Smooth muscle cell (in vitro differentiated cells): ENCODE measurements around the gene SSTR5. TPM values are rescaled to one million over a fixed set of nuclear protein-coding genes. Genes with fewer than 3 reads are reported as not detected.

Experiments
- DNase-seq: peaks from one replicate; lab custom pipeline; 2025; ENCODE audit not compliant: unreplicated experiment; lab: John Stamatoyannopoulos, UW
- H2AFZ ChIP-seq: fragments of 200-600 bp; sonication (generic); 2 replicates; pipeline ENCODE4 v1.6.0; 2016; ENCODE audit warnings: antibody characterized with exemption, low read depth, mild to moderate bottlenecking
- H3F3A ChIP-seq: fragments of 200-600 bp; sonication (generic); 2 replicates; pipeline ENCODE4 v1.6.0; 2017; ENCODE audit warnings: antibody characterized with exemption, low read depth
- H3K27ac ChIP-seq: fragments of 200-600 bp; sonication (generic); 2 replicates; pipeline ENCODE4 v1.5.1; 2016; ENCODE audit warnings: low read depth, mild to moderate bottlenecking
- H3K27me3 ChIP-seq: fragments of 200-600 bp; sonication (generic); 2 replicates; pipeline ENCODE4 v1.6.1; 2016; ENCODE audit warnings: low read depth, mild to moderate bottlenecking
- H3K36me3 ChIP-seq: fragments of 200-600 bp; sonication (generic); 2 replicates; pipeline ENCODE4 v1.5.1; 2016; ENCODE audit warnings: low read depth
- H3K4me1 ChIP-seq: fragments of 200-600 bp; sonication (generic); 2 replicates; pipeline ENCODE4 v1.5.1; 2016; ENCODE audit warnings: low read depth
- H3K4me2 ChIP-seq: fragments of 200-600 bp; sonication (generic); 2 replicates; pipeline ENCODE4 v1.6.0; 2016; ENCODE audit warnings: mild to moderate bottlenecking
- H3K4me3 ChIP-seq: fragments of 200-600 bp; sonication (generic); 2 replicates; pipeline ENCODE4 v1.5.1; 2016; ENCODE audit warnings: mild to moderate bottlenecking
- H3K79me2 ChIP-seq: fragments of 200-600 bp; sonication (generic); 2 replicates; pipeline ENCODE4 v1.6.0; 2016; ENCODE audit warnings: low read depth, mild to moderate bottlenecking
- H3K9ac ChIP-seq: fragments of 200-600 bp; sonication (generic); 2 replicates; pipeline ENCODE4 v1.6.0; 2016; ENCODE audit warnings: low read depth
- H3K9me3 ChIP-seq: fragments of 200-600 bp; sonication (generic); replicated peaks from 2 replicates; pipeline ENCODE4 v1.5.1; 2016; ENCODE audit warnings: low read depth
- H4K20me1 ChIP-seq: fragments of 200-600 bp; sonication (generic); 2 replicates; pipeline ENCODE4 v1.6.0; 2016; ENCODE audit warnings: low read depth
- CTCF ChIP-seq: fragments of 200-600 bp; sonication (generic); IDR thresholded peaks from 2 replicates; pipeline ENCODE4 v1.5.1; 2017; ENCODE audit warnings: borderline replicate concordance, mild to moderate bottlenecking, antibody characterized with exemption; ENCODE audit not compliant: insufficient read depth, poor library complexity, severe bottlenecking
- WGBS: methylation state at CpG from one replicate; pipeline ENCODE4 v1.1.7; 2016; ENCODE audit warnings: low lambda C conversion rate; 5-methylcytosine and 5-hydroxymethylcytosine counted together
- polyA plus RNA-seq: library from polyadenylated mRNA; unstranded; fragments of >200 nt; fragmentation: Nextera tagmentation; extraction: Ambion mirVana; gene quantifications from 2 replicates; pipeline ENCODE4 v1.2.1, GENCODE V29; 2016
- total RNA-seq: library from RNA; depleted of rRNA; stranded (reverse); fragments of >200 nt; gene quantifications from 2 replicates; pipeline ENCODE4 v1.2.3, GENCODE V29; 2014

The SSTR5 gene
- total and polyA plus RNA-seq, 2 experiments from 2014 or later = not detected

- H4K20me1 ChIP-seq = no peaks in the 10 kb centered on the region
- no peaks in the 10 kb centered on the region for H3F3A ChIP-seq
- TF ChIP-seq CTCF = no peak
- no peak overlapping the region for H3K4me3 ChIP-seq
- H3K4me2 ChIP-seq = no peak overlapping the region
- H3K27ac ChIP-seq = no peak overlapping the region
- 86% methylated on average over 31 of the region's 34 CpGs for WGBS
- no peak overlapping the region for H2AFZ ChIP-seq
- no peaks in the 10 kb centered on the region for H3K36me3 ChIP-seq
- no peaks in the 10 kb centered on the region for H3K79me2 ChIP-seq
- DNase-seq = no peak
- H3K9ac ChIP-seq = no peak overlapping the region
- H3K9me3 ChIP-seq = no peaks in the 10 kb centered on the region
- no peaks in the 10 kb centered on the region for H3K4me1 ChIP-seq
- no peaks in the 10 kb centered on the region for H3K27me3 ChIP-seq
Observed at GRCh38 chr16:1117176-1117900, 44.8 kb downstream of the SSTR5 start.

GRCh38 chr16:1117926-1118325, 45.4 kb downstream of the SSTR5 start:
- DNase-seq = no peak
- no peak for TF ChIP-seq CTCF
- Histone ChIP-seq H3K36me3 (no peaks in the 10 kb centered on the region), H3K4me3 (no peak overlapping the region), H4K20me1 (no peaks in the 10 kb centered on the region), H3K27ac (no peak overlapping the region), H3K27me3 (no peaks in the 10 kb centered on the region), H3K4me1 (no peaks in the 10 kb centered on the region), H3K9me3 (no peaks in the 10 kb centered on the region), H3F3A (no peaks in the 10 kb centered on the region), H3K4me2 (no peak overlapping the region), H3K79me2 (no peaks in the 10 kb centered on the region), H3K9ac (no peak overlapping the region), H2AFZ (no peak overlapping the region)
- 88% methylated on average over 9 of the region's 19 CpGs for WGBS

GRCh38 chr16:1119129-1119528, 46.6 kb downstream of the SSTR5 start:
- Histone ChIP-seq H3K9ac (no peak overlapping the region), H2AFZ (no peak overlapping the region), H3K27me3 (no peaks in the 10 kb centered on the region), H3K36me3 (no peaks in the 10 kb centered on the region), H3K4me2 (no peak overlapping the region), H3K4me1 (no peaks in the 10 kb centered on the region), H4K20me1 (no peaks in the 10 kb centered on the region), H3K4me3 (no peak overlapping the region), H3K79me2 (no peaks in the 10 kb centered on the region), H3F3A (no peaks in the 10 kb centered on the region), H3K27ac (no peak overlapping the region), H3K9me3 (no peaks in the 10 kb centered on the region)
- 90% methylated on average over 19 of the region's 19 CpGs for WGBS
- TF ChIP-seq CTCF = no peak
- DNase-seq = no peak
